ENCODE results near the gene CCN5.
"Not testable (repeated sequence)": the region's sequence is repeated elsewhere in the genome, so short reads cannot be mapped to it uniquely, and the experiment has no call there.

Gene CCN5

DNA sequence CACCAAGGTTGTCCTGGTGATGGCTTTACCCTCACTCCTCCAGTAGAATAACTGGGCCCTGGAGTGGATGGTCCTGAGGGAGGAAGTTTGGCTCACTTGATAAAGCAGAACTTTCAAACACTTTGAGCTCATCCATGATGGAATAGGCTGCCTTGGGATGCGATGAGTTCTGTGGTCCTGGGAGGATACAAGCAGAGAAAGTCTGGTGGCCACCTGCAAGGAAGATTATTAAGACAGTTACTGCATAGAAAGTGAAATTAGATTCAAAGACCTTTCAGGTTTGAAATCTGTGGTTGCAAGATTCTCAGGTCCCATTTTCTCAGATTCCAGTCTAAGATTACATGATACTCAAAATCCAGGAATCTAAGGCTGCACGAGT, 19.9 kb upstream of the CCN5 start:
- no peak for DNase-seq (ENCODE audit: low read depth)

DNA sequence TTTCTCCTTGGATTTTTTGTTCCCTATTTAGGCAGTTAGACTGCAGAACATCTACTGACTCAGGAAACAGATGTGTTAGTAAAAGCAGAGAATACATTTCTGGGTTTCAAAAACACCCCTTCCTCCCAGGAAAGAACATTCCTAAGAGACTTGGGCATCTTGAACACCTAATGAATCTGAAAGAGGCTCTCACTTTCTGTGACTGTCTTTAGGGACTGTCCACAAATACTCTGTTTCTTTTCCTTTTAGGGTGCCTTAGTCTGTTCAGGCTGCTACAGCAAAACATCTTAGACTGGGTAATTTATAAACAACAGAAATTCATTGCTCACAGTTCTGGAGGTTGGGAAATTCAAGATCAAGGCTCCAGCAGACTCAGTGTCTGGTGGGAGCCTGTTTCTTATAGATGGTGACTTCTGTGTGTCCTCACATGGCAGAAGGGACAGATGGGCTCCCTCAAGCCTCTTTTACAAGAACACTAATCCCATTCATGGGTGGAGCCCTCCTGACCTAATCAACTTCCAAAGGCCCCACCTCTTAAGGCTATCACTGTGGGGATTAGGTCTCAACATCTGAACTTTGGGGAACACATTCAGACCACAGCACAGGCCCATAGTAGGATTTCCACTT, 19.4 kb upstream of the CCN5 start:
- DNase-seq (ENCODE audit: low read depth), result no peak

DNA sequence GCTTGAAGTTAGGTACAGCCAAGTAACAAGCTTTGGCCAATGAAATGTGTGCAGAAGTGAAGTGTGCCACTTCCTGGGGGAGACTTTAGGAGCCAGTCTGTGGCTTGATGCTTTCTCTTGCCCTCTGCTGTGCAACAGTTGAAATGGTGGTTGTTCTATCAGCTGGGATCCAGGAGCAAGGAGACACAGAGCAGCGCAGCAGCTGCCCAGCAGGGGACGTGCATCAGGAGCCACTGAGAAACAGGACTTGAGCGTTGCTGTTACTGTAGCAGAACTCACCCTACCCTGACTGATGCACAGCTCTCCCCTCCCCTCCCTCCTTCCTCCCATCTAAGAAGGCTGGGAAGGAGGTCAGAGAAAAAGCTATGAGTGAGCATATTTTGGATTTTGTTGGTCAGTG, 18.9 kb upstream of the CCN5 start:
- no peak for DNase-seq (ENCODE audit: low read depth)

DNA sequence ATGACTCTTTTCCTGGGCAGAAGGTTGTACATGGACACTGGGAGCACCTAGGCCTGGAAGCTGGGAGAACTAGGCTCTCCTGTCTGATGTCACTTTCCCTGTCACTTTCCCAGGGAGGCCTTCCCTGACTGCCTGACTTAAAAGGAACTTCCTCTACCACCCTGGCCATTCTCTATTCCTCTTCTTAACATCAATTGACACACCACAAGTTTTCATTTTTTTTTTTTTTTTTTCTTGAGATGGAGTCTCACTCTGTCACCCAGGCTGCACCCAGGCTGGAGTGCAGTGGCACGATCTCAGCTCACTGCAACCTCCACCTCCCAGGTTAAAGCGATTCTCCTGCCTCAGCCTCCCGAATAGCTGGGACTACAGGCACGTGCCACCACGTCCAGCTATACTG, 18.1 kb upstream of the CCN5 start:
- DNase-seq (ENCODE audit: low read depth), result not testable (repeated sequence)

DNA sequence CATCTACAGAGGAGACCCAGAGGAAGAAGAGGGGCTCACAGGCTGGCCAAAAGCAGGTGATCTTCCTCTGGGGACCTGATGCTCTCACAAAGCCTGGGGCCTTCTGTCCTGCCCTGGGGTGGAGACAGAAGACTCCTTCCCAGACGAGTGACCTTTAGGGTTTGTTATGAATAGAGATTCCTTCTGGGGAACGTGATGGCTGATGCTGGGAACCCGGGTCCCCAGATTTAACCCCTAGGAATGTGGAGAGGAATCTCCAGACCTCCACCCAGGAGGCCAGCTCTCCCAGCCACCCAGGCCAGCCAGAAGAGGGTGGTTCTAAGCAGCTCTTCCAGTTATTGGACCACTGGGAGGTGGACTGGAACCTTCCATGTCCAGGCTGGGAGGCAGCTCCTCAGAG, 16.8 kb upstream of the CCN5 start:
- no peak for DNase-seq (ENCODE audit: low read depth)

DNA sequence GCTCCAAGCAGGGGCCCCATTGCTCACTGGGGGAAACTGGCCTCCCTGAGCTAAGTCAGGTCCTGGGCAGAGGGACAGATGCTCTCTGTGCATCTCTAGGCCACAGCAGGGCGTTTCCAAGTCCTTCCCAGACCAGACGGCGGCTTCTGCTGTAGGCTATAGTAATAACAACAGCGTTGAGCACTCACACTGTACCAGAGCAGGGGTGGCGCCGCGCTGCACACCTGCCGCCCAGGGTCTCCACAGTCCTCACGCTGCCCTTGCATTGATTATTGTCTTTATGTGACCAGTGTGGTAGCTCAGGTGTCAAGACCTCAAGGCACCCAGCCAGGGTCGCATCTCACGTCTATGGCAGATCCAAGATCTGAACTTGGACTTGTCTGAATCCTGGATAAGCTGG, 14.9 kb upstream of the CCN5 start:
- DNase-seq (ENCODE audit: low read depth), result no peak

DNA sequence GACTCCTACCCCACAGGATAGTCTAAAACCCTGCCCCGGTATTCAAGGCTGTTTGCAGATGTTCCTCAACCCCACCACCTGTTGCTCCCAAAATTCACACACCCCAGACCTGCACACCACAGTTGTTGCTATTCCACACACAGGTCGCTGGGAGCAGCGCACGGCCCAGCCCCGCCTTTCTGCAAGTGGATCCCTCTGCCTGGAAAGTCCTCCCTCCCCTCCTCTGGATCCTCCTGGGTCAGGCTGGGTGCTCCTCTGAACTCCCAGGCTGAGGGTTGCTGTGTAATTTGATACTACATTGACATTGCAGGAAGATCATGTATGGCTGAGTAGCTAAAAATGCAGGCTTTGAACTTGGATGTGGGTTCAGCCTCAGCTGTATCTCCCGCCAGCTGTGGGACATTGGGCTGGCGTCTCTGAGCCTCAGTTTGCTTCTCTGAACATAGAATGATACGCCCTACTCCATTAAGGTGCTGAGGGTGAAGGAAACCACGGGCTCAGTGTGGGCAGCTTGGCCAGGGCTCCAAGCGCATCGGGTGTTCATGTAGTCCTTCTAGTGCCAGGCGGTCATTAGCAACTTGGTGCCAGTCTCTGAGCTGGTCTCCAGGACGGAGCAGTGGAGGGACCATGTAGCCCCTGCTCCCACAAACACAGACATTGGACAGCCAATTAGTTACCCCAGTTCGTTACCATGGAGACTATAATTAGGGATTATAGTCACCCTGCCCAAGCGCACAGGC, 13.9 kb upstream of the CCN5 start:
- no peak for DNase-seq (ENCODE audit: low read depth)

DNA sequence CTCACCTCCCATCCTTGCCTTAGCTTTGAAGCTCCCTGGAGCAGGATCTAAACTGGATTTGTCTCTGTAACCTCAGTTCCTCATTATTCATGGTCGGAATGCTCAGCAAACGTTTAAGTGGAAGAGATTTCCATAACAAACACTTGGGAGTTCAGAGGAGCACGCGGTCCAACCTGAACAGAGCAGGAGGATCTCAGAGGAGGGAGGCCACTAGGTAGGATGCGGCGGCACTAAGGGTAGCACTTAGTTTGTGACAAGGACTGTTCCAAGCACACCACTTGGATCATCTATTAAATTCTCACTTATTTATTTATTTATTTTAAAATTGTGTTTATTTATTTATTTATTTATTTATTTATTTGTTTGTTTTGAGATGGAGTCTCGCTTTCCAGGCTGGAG, 13.3 kb upstream of the CCN5 start:
- no peak for DNase-seq (ENCODE audit: low read depth)

DNA sequence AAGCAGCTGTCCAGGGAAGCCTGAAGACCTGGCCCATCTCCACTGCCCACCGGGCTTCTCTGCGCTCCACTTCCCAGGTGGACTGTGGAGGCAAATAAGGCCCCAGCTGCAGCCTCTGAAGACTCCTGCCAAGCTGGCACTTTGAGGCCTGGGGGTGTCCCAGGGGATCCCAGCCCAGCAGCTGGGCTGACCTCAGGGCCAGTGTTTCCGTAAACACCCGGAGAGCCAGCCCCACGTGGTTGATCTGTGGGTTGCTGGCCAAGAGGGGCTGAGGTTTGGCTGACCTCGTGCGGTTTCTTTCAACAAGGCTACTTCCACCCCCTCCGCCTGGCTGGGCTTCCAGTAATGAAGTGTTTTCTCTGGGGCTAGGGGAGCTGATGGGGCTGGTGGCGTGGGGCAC, 12.4 kb upstream of the CCN5 start:
- no peak for DNase-seq (ENCODE audit: low read depth)

DNA sequence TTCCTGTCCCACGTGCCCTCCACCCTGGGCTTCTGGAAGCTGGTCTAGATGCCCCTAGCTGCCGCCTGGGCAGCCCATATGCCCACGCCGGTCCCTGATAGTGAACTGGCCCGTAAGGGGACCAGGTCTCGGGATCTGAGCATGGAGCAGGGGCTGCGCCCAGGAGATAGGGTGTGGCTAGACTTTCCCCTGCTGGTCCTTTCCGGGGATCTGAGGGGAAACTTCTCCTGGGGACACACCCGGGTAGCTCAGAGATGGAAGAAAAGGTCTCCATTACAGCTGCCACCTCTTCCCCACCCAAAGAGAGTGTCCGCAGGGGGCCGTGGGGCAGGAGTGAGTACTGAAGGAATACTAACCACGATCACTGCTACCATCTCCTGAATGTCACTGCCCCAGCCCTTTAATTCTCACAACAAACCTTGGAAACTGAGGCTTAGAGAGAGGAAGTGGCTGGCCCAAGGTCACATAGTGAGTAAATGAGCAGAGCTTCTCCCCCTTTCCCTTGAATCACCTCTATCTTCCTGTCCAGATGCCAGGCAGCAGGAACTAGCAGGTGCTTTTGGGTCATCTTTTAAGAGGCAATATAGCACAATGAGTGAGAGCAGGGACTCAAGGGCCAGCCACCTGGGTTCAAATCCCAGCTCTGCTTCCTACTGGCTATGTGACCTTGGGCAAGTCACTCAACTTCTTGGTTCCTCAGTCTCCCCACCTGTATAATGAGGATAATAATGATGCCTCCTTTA, 11.8 kb upstream of the CCN5 start:
- no peak for DNase-seq (ENCODE audit: low read depth)

DNA sequence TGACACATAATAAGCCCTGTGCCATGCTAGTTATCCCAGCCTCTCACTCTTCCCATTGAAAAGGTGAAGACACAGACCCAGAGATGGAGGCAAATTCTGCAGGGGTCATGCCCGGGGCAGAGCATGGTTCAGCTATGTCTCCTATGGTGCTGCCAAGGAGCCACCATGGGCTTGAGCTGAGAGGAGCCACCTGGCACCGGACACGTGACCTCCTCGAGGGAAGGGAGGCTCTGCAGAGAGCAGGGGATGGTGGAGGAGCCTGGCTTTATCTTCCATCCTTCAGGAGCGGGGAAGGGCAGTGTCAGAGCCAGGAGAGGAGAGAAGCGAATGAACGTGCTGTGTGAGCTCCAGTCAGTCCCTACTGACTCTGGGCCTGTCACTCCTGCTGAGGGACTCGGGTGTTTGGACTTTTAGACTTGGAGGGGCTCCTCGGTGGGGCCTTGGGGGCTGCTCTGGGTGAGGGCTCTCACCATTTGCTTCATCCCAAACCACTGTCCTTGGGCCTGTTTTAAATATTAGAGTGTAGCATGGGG, 11.1 kb upstream of the CCN5 start:
- DNase-seq (ENCODE audit: low read depth), result no peak

DNA sequence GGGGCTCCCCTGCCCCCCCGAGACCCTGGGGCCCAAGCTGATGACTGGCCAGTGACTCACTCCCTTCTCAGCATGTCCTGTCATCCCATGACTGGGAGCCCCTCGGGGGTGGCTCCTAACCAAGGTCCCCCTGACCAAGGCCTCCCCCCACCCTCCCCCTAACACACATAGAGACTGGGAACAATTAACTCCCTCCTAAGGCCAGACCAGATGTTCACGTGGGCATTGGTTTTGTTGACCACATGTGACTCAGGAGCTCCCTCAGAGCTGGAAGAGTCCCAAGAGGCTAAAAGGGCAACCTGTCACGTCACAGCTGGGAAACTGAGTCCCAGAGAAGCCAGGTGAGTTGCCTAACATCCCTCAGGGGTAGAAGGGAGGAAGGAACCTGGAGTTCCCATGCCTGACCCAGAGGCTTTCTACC, 10.6 kb upstream of the CCN5 start:
- no peak for DNase-seq (ENCODE audit: low read depth)

DNA sequence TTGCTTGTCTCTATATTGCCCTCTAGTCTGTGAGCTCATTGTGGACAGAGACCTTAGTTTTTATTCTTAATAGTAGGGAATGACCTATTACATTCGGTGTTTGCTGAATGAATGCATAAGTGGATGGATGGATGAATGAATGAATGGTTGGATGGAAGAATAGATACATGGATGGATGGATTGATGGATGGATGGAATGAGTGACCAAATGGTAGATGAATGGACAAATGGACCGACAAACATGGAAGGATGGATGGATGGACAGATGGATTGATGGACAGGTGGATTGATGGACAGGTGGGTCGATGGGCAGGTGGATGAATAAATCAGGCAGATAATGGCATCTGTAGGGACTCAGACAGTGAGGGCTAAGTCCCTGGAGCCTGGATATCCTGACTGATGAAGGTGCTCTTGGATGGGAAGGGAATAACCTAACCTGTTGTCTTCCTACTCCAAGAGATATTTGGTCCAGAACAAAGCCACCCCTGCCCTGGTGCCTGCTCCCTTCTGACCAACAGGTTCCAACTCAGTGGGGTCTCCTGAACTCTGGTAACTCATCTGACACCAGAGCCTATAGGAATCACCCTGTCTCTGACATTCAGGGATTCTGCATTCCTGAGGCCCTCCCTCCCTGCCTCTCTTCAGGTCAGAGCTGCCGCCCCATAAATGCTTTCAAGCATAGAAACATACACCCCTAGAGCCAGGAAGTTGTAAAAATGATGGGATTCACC, 9.6 kb upstream of the CCN5 start:
- DNase-seq (ENCODE audit: low read depth), result no peak

DNA sequence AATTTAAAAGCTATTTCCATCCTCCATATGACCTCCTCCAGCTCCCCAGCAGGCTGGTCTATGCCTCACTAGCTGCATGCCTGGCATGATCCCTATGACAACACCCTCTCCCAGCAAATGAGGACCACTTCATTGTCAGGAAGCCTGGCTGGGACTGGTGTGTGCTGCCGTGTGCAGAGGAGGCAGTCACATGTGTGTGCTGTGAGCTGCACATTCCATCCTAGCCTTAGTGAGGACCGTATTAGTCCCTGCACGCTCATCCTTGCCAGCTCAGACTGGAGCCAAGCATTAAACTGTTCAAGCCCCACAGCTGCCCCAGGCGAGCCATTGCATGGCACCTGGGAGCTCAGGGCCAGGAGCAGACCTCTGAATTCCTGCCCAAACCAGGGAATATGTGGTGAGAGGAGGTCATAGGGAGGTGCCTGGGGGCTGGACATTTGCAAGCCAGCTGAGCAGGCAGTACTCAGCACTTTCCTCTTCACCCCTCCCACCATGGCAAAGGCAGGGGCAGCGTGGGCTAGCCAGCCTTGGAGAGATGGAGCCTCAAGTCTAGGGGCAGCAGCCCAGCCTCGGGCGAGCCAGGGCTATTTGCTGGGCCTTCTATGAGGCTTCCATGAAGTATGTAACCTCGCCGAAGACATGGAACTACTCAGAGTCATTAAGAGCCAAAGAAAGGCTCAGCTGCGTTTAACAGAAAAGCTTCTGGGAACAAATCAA, 8.7 kb upstream of the CCN5 start:
- no peak for DNase-seq (ENCODE audit: low read depth)

DNA sequence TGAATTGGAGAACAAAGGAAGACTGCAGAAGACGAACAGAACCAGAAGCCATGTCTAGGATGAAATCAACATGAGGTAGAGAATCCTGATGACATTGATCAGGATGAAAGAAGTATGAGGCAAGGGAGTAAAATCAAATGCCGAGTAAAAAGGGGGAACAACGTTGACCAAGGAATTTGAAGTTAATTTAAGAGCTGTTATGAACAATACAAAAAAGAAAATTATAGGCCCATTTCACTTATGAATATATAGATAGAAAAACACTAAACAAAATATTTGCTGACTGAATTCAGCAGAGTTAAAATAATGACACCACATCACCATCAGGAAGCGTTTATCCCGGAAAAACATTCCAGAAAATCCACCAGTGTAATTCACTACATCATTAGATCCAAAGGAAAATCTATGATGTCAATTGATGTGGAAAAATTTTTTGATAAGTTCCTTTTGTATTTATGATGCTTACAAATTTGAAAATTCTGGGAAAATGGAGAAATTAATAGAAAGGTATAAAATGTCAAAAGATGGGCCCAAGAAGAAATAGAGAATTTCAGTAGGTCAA, 8.1 kb upstream of the CCN5 start:
- no peak for DNase-seq (ENCODE audit: low read depth)

DNA sequence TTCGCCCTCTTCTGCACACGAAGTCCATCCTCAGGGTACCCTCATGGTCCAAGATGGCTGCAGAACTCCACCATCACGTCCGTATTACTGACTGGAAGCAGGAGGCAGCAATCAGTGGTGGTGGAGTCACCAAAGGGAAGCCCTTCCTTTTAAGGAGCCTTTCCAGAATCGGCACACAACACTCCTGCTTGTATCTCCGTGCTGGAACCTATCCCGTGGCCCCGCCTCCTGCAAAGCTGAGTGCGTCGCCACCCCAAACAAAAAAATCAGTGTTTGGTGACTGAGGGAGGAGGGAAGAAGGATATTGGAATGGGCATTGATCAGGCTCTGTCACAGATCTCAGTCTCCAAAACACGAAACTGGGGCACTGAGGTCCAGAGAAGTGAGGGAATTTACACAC, 5.8 kb upstream of the CCN5 start:
- DNase-seq (ENCODE audit: low read depth), result no peak

DNA sequence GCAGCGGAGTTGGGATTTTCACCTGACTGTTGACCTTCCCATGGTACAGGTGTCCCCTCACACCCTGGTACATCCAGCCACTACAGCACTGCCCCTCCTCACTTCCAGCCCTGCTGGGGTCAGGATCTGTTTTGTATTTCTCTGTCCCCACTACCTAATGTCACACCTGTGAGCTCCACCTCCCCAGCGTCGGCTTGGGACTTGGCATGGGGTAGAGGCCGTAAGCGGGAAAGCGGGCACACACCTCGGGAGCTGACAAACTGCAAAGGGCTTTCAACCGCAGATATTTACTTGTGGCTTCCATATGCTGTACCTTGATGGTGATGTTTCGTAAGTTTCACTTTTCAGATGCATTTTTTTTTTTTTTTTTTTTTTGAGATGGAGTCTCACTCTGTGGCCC, 5.4 kb upstream of the CCN5 start:
- no peak for DNase-seq (ENCODE audit: low read depth)

DNA sequence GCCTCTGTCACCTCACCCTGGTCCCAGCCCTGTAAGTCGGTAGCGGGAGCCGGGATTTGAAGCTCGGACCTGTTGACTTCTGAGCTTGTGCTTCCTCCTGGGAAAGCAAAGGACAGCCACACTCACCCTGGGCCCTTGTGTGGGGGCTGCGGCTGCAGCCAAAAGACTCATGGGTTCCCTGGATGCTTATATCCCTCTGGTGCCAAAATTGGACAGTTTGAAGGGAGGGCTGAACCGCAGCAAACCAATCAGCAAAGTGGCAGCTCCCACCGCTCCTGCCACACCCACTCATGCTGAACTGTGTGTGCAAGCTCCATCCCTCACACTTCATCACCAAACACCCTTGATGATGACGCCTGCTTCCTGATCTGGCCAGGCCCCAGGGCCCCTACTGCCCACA, 3.9 kb upstream of the CCN5 start:
- DNase-seq (ENCODE audit: low read depth), result no peak

DNA sequence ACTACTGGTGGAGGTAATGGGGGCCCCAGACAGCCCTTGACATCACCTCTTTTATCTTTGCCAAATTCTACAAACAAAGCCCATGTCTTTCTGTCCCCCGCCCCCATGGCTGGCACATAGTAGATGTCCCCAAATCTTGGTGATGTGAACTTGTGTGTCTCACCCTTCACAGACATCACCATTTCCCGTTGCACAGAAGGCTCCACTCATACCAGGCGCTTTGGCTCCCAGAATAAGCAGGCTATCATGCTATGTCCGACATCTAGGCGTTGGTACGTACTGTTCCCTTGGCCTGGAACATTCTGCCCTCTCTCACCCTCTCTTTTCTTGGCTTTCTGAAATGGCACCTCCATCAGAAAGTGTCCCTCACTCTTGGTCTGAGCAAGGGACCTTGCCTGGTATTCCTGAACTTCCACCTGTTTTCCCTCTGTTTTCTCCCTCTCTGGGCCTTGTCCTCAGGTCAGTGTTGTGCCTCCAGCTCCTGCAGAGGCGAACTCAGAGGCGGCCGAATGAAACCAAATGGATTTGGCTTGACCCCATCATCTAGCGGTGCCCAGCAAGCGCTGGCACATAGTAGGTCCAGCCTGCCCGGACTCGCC, 968 bp upstream of the CCN5 start:
- DNase-seq (ENCODE audit: low read depth), result no peak

DNA sequence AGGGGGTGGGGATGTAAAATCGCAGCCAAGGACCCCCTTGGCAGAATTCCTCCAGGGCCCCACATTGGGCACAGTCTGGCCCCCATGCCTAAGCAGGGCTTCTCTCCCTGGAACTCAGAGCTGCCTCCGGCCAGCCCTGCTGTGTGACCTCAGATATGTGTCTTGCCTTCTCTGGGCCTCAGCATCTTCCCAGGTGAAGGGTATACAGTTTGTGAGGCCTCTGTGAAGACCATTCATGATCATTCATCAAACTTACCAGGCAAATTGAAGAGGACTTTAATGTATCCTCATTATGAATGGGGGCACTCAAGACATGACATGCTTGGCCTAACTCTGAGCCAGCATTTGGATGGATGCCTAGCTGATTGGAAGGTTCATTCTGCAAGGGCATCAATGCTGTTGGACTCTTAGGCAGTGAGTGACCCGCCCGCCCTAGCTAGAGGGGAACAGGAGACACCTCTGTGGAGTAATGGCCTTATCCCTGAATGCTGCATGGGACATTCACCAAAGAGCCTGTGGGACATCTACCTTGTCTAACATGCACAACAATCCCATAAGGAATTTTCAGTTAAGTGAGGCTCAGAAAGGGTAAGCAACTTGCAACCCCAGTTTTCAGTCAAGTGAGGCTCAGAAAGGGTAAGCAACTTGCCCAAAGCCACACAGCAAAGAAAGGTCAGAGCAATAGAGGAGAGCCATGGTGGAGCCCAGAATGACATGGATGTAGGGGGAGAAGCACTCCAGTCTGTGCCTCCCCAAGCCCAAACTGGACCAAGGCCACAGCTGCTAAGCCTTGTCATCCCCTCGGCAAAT, 535 bp downstream of the CCN5 start:
- DNase-seq (ENCODE audit: low read depth), result no peak
